HEK293 (cell line): Measurements from ENCODE around the gene NAALADL2.

ENCODE experiments used
- CTCF ChIA-PET: fragments of 350-600 bp; formaldehyde crosslinking; extraction: SDS; loops from one replicate; lab custom pipeline; 2021; ENCODE audit warnings: antibody characterized with exemption; lab: Yijun Ruan, JAX
- POLR2A ChIA-PET: fragments of 300-600 bp; formaldehyde crosslinking; extraction: SDS; loops from one replicate; lab custom pipeline; 2020; ENCODE audit warnings: antibody characterized with exemption, inconsistent platforms; lab: Yijun Ruan, JAX
- H3K27ac ChIP-seq: fragments of 200-500 bp; sonication (Bioruptor generic); 2 replicates; pipeline ENCODE4 v1.5.1; 2014; ENCODE audit warnings: low read depth, low read length, control low read depth, inconsistent platforms; ENCODE audit errors: extremely low read depth
- H3K36me3 ChIP-seq, 2 experiments: fragments of 200-500 bp in 1 of 2; sonication (Bioruptor generic) in 1 of 2; 1 replicate in 1 of 2; 2 replicates in 1 of 2; pipeline ENCODE4 v1.5.1; 2014 to 2017; ENCODE audit warnings: inconsistent platforms in 2 of 2, low read length in 2 of 2; ENCODE audit not compliant: control insufficient read depth in 2 of 2, insufficient read depth in 1 of 2
- H3K4me1 ChIP-seq: fragments of 200-500 bp; sonication (Bioruptor generic); 2 replicates; pipeline ENCODE4 v1.5.1; 2014; ENCODE audit warnings: mild to moderate bottlenecking, low read length, inconsistent platforms; ENCODE audit not compliant: control insufficient read depth, insufficient read depth
- H3K4me3 ChIP-seq: 2 replicates; pipeline ENCODE4 v1.5.1; 2011; ENCODE audit warnings: low read depth, mild to moderate bottlenecking, control low read depth, low read length, moderate library complexity
- H3K9me3 ChIP-seq: fragments of 200-500 bp; sonication (Bioruptor generic); 2 replicates; pipeline ENCODE4 v1.5.1; 2014; ENCODE audit warnings: low read depth, low read length, inconsistent platforms; ENCODE audit not compliant: control insufficient read depth, insufficient read depth
- HOXA7 ChIP-seq: sonication (generic); formaldehyde crosslinking; IDR thresholded peaks from 2 replicates; pipeline ENCODE4 v1.8.1; 2022; ENCODE audit warnings: missing genetic modification reagents, borderline replicate concordance
- HOXD13 ChIP-seq: sonication (generic); formaldehyde crosslinking; IDR thresholded peaks from 2 replicates; pipeline ENCODE4 v1.8.0; 2022; ENCODE audit warnings: missing genetic modification reagents, borderline replicate concordance
- KLF17 ChIP-seq: fragments of 450-650 bp; formaldehyde crosslinking; IDR thresholded peaks from 2 replicates; pipeline ENCODE4 v1.5.1; 2016; ENCODE audit warnings: missing biosample characterization, missing genetic modification characterization
- MEIS1 ChIP-seq: sonication (generic); formaldehyde crosslinking; IDR thresholded peaks from 2 replicates; pipeline ENCODE4 v1.8.1; 2022; ENCODE audit warnings: missing genetic modification reagents, mild to moderate bottlenecking, borderline replicate concordance
- OSR2 ChIP-seq: fragments of 450-650 bp; formaldehyde crosslinking; IDR thresholded peaks from 2 replicates; pipeline ENCODE4 v1.5.1; 2016; ENCODE audit warnings: missing biosample characterization, missing genetic modification characterization
- REST ChIP-seq: fragments of 450-650 bp; formaldehyde crosslinking; IDR thresholded peaks from 2 replicates; pipeline ENCODE4 v1.5.1; 2016; ENCODE audit warnings: missing biosample characterization, missing genetic modification characterization
- SCRT2 ChIP-seq: fragments of 450-650 bp; formaldehyde crosslinking; IDR thresholded peaks from 2 replicates; pipeline ENCODE4 v1.5.1; 2016; ENCODE audit warnings: missing biosample characterization, missing genetic modification characterization
- ZFP69B ChIP-seq: fragments of 450-650 bp; formaldehyde crosslinking; IDR thresholded peaks from 2 replicates; pipeline ENCODE4 v1.5.1; 2016; ENCODE audit warnings: missing biosample characterization, missing genetic modification characterization
- ZIC2 ChIP-seq: fragments of 450-650 bp; formaldehyde crosslinking; IDR thresholded peaks from 2 replicates; pipeline ENCODE4 v1.5.1; 2016; ENCODE audit warnings: missing biosample characterization, missing genetic modification characterization
- ZNF112 ChIP-seq: fragments of 450-650 bp; formaldehyde crosslinking; IDR thresholded peaks from 2 replicates; pipeline ENCODE4 v1.5.0; 2017; ENCODE audit warnings: missing biosample characterization, missing genetic modification characterization
- ZNF138 ChIP-seq: fragments of 450-650 bp; formaldehyde crosslinking; IDR thresholded peaks from 2 replicates; pipeline ENCODE4 v1.5.1; 2016; ENCODE audit warnings: missing biosample characterization, missing genetic modification characterization, borderline replicate concordance
- ZNF155 ChIP-seq: fragments of 450-650 bp; formaldehyde crosslinking; IDR thresholded peaks from 2 replicates; pipeline ENCODE4 v1.5.1; 2016; ENCODE audit warnings: missing biosample characterization, missing genetic modification characterization
- ZNF280C ChIP-seq: fragments of 450-650 bp; formaldehyde crosslinking; IDR thresholded peaks from 2 replicates; pipeline ENCODE4 v1.5.1; 2016; ENCODE audit warnings: missing biosample characterization, missing genetic modification characterization
- ZNF354C ChIP-seq: fragments of 450-650 bp; formaldehyde crosslinking; IDR thresholded peaks from 2 replicates; pipeline ENCODE4 v1.5.1; 2016; ENCODE audit warnings: missing biosample characterization, missing genetic modification characterization, low read depth, borderline replicate concordance
- ZNF529 ChIP-seq: fragments of 450-650 bp; formaldehyde crosslinking; IDR thresholded peaks from 2 replicates; pipeline ENCODE4 v1.5.1; 2017; ENCODE audit warnings: missing genetic modification characterization, missing biosample characterization; ENCODE audit not compliant: insufficient replicate concordance
- ZNF600 ChIP-seq: fragments of 450-650 bp; formaldehyde crosslinking; IDR thresholded peaks from 2 replicates; pipeline ENCODE4 v1.5.1; 2016; ENCODE audit warnings: missing biosample characterization, missing genetic modification characterization
- ZNF639 ChIP-seq: fragments of 450-650 bp; formaldehyde crosslinking; IDR thresholded peaks from 2 replicates; pipeline ENCODE4 v1.5.1; 2016; ENCODE audit warnings: missing biosample characterization, missing genetic modification characterization
- ZNF654 ChIP-seq: fragments of 450-650 bp; formaldehyde crosslinking; IDR thresholded peaks from 2 replicates; pipeline ENCODE4 v1.5.1; 2016; ENCODE audit warnings: low read depth, missing biosample characterization, missing genetic modification characterization
- ZNF76 ChIP-seq: fragments of 450-650 bp; formaldehyde crosslinking; IDR thresholded peaks from 2 replicates; pipeline ENCODE4; 2016; ENCODE audit warnings: low read depth, missing biosample characterization, missing genetic modification characterization, borderline replicate concordance
- ZSCAN16 ChIP-seq: fragments of 450-650 bp; formaldehyde crosslinking; IDR thresholded peaks from 2 replicates; pipeline ENCODE4 v1.5.1; 2016; ENCODE audit warnings: missing biosample characterization, missing genetic modification characterization

The NAALADL2 gene

GRCh38 chr3:175518459-175518858 is 659.3 kb downstream of the NAALADL2 start:
- ChIA-PET POLR2A (no interaction called here), CTCF (no interaction called here)
- H3K27ac ChIP-seq, result no peak overlapping the region
- no peaks in the 10 kb centered on the region for H3K36me3 ChIP-seq
- no peaks in the 10 kb centered on the region for H3K4me1 ChIP-seq
- no peak overlapping the region for H3K4me3 ChIP-seq
- no peaks in the 10 kb centered on the region for H3K9me3 ChIP-seq
- TF ChIP-seq ZIC2 (tag by site-specific recombination), result no peak
- no peak for TF ChIP-seq ZNF529 (tag by site-specific recombination)
- no peak for TF ChIP-seq ZNF654 (tag by site-specific recombination)
- TF ChIP-seq ZNF76, result no peak
- TF ChIP-seq ZNF112, result no peak
- TF ChIP-seq MEIS1, result no peak
- TF ChIP-seq ZNF639 (tag by site-specific recombination), result no peak
- TF ChIP-seq HOXD13 (CRISPR knock-in tag), result no peak
- no peak for TF ChIP-seq REST (tag by site-specific recombination)
- no peak for TF ChIP-seq ZNF280C (tag by site-specific recombination)
- no peak for TF ChIP-seq HOXA7
- TF ChIP-seq ZSCAN16 (tag by site-specific recombination), result no peak
- no peak for TF ChIP-seq ZNF600 (tag by site-specific recombination)

- H3K4me3 ChIP-seq, result no peak overlapping the region
- TF ChIP-seq ZNF354C, result no peak
- TF ChIP-seq ZFP69B (tag by site-specific recombination), result no peak
- no peak for TF ChIP-seq SCRT2 (tag by site-specific recombination)
- TF ChIP-seq KLF17, result no peak
- no peak for TF ChIP-seq ZNF138 (tag by site-specific recombination)
- TF ChIP-seq ZSCAN16 (tag by site-specific recombination), result no peak
- TF ChIP-seq ZNF155, result no peak
- TF ChIP-seq OSR2 (tag by site-specific recombination), result no peak
- TF ChIP-seq, all 188 proteins: peak for 0
- H3K36me3 ChIP-seq, result no peaks in the 10 kb centered on the region
- no peaks in the 10 kb centered on the region for H3K4me1 ChIP-seq
- no peaks in the 10 kb centered on the region for H3K9me3 ChIP-seq
- H3K27ac ChIP-seq, result no peak overlapping the region
- ChIA-PET POLR2A (no interaction called here), CTCF (no interaction called here)
Measured at GRCh38 chr3:175521406-175521805, 662.3 kb downstream of the NAALADL2 start.
